BE2C (cell line): Measurements from ENCODE around the gene GFI1.

ENCODE experiments used
- DNase-seq: peaks from one replicate; pipeline ENCODE4 v3.0.0-alpha.2; 2020
- H3K27me3 ChIP-seq: fragments of 250-450 bp; sonication (Bioruptor Pico); 2 replicates; pipeline ENCODE4 v1.5.1; 2020; ENCODE audit warnings: mild to moderate bottlenecking
- H3K36me3 ChIP-seq: fragments of 250-450 bp; sonication (Bioruptor Pico); 2 replicates; pipeline ENCODE4 v1.5.1; 2020; ENCODE audit warnings: mild to moderate bottlenecking
- H3K4me1 ChIP-seq: fragments of 250-450 bp; sonication (Bioruptor Pico); 2 replicates; pipeline ENCODE4 v1.5.1; 2020
- H3K4me3 ChIP-seq: 2 replicates; pipeline ENCODE4 v1.5.1; 2011; ENCODE audit warnings: low read depth, low read length
- H3K9me3 ChIP-seq: fragments of 250-450 bp; sonication (Bioruptor Pico); 2 replicates; pipeline ENCODE4 v1.5.1; 2020
- TF ChIP-seq, protein P1 (sequence below): IDR thresholded peaks from 2 replicates; pipeline ENCODE4 v1.5.1; 2012; ENCODE audit warnings: mild to moderate bottlenecking, low read depth, low read length

The GFI1 gene

DNA sequence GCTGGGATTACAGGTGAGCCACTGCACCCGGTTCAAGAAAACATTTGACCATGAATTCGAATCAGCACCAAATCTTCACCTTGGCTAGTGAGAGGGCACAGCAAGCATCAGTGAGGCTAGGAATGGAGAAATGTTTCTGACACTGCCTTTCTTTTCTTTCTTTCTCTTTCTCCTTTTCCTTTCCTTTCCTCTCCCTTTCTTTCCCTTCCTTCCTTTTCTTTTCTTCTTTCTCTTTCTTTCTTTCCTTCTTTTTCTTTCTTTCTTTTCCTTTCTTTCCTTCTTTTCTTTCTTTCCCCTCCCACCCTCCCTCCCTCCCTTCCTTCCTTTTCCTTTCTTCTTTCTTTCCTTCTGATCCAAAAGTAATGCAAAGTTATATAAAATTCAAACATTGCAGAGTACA lies 40.9 kb downstream of the GFI1 start:
- TF ChIP-seq, protein P1, sequence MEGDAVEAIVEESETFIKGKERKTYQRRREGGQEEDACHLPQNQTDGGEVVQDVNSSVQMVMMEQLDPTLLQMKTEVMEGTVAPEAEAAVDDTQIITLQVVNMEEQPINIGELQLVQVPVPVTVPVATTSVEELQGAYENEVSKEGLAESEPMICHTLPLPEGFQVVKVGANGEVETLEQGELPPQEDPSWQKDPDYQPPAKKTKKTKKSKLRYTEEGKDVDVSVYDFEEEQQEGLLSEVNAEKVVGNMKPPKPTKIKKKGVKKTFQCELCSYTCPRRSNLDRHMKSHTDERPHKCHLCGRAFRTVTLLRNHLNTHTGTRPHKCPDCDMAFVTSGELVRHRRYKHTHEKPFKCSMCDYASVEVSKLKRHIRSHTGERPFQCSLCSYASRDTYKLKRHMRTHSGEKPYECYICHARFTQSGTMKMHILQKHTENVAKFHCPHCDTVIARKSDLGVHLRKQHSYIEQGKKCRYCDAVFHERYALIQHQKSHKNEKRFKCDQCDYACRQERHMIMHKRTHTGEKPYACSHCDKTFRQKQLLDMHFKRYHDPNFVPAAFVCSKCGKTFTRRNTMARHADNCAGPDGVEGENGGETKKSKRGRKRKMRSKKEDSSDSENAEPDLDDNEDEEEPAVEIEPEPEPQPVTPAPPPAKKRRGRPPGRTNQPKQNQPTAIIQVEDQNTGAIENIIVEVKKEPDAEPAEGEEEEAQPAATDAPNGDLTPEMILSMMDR, result no peak
- Histone ChIP-seq H3K4me3 (no peak overlapping the region), H3K9me3 (no peaks in the 10 kb centered on the region), H3K36me3 (no peaks in the 10 kb centered on the region), H3K4me1 (no peaks in the 10 kb centered on the region), H3K27me3 (no peaks in the 10 kb centered on the region)
- DNase-seq, result no peak

DNA sequence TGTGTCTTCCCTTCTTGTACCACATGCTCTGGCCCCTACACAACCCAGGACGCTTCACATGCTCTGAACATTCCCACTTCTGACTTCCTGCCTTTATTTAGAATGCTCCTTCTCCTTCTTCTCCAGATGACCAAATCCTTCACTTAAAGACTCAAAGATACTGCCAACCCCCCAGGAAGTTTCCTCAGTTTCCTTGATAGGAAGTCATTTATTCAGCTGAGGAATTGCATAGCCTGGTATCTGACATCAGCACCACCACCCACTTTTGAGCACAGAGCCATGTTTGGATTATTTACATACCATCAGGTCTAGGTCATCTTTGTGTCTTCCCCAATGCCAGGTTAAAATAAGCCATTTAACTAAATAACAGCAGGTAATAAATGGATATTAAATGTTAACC lies 42.4 kb downstream of the GFI1 start:
- TF ChIP-seq, protein P1, result no peak
- no peaks in the 10 kb centered on the region for H3K36me3 ChIP-seq
- no peaks in the 10 kb centered on the region for H3K9me3 ChIP-seq
- no peak for DNase-seq
- H3K4me1 ChIP-seq, result no peaks in the 10 kb centered on the region
- no peaks in the 10 kb centered on the region for H3K27me3 ChIP-seq
- no peak overlapping the region for H3K4me3 ChIP-seq

DNA sequence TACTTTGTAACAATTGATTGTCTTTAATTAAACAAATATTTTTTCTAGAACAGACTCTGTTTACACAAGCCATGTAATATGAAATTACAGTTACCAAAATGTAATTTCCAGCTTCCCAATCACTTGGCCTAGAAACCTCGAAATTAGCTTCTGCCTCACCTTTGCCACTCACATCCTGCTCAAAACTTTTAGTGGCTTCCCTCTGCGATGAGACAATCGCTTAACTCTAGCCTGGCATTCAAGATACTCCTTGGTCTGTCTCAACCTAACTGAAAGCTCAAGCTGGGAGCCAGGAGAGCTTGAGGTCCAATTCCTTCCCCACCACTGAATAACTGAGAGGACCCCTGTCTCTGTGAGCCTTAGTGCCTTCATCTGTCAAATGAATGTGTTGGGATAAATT lies 42.8 kb downstream of the GFI1 start:
- Histone ChIP-seq H3K36me3 (no peaks in the 10 kb centered on the region), H3K27me3 (no peaks in the 10 kb centered on the region), H3K9me3 (no peaks in the 10 kb centered on the region), H3K4me1 (no peaks in the 10 kb centered on the region), H3K4me3 (no peak overlapping the region)
- TF ChIP-seq, protein P1, result no peak
- DNase-seq, result no peak

DNA sequence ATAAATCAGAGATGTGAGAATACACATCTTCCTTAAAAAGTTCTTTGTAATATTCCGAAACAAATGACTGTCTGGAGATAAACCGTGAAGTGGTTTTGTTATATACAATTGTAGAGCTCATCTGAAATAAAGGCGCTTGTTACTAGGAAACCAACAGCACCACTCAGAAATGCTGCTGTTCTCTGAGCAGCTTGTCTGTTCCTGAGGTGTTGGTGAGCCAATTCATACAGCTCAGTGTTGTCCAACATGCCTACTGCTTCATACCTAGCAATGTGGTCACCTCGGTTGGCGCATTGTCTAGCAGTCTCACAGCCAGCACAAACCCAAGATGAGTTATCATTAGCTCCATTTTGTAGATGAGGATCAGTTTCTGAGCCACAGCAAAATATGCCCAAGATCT lies 44.4 kb downstream of the GFI1 start:
- H3K4me3 ChIP-seq, result peak overlapping the region; percentile 38
- H3K27me3 ChIP-seq, result no peaks in the 10 kb centered on the region
- no peaks in the 10 kb centered on the region for H3K4me1 ChIP-seq
- H3K9me3 ChIP-seq, result no peaks in the 10 kb centered on the region
- DNase-seq, result no peak
- H3K36me3 ChIP-seq, result no peaks in the 10 kb centered on the region
- TF ChIP-seq, protein P1, result no peak

DNA sequence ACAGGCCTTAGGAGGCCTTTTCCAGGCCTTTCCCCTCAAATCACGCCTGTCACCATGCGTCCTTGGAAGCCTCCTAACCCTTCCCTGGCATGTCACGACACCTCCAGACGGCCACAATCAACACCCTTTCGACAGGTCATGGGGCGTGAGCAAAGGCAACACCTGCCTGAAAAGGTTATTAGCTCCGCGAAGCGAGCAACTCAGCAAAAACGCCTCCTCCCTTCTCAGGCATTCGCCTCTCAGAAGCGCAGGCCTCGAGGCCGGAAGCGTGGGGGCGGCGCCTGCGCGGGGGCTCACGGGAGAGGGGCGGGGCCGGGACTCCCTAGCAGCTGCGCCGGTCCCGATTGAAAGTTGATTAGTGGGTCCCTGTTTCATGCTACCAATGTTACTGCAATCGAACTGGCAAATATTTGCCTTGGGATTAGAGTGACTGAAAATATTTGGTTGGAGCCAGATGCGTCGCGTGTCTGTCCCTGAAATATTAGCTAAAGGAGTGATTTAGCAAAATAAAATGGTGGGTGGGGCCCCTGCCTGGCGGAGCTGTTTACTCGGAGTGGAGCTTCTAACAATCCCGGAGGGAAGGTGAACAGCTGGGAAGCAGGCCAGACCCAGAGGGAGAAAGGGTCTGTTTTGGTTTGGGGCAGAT lies 44.9 kb downstream of the GFI1 start:
- DNase-seq, result peak; percentile 31
- H3K36me3 ChIP-seq, result no peaks in the 10 kb centered on the region

DNA sequence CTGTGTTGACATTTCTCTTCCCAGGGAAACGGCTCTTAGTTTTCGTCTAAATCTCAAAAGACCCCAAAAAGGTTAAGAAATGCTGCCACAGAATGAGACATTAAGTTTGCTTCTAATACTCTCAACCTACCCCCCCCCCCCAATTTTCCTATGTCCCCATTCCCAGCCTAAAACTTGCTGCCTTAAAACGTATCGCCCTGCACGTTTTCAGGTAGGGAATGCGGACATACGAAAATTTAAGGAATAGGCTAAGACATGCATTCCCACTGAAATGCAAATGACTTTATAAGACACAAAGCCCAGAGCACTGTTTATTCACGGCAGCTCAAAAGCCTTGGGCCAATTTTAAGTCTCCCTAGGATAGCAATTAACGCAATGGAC lies 45.4 kb downstream of the GFI1 start:
- H3K4me3 ChIP-seq, result no peak overlapping the region
- no peaks in the 10 kb centered on the region for H3K27me3 ChIP-seq
- H3K36me3 ChIP-seq, result no peaks in the 10 kb centered on the region
- no peaks in the 10 kb centered on the region for H3K9me3 ChIP-seq
- TF ChIP-seq, protein P1, result no peak
- no peak for DNase-seq
- H3K4me1 ChIP-seq, result no peaks in the 10 kb centered on the region

More for the DNA sequence above, 44.9 kb downstream of the GFI1 start:
- no peaks in the 10 kb centered on the region for H3K9me3 ChIP-seq
- peak overlapping the region; percentile 38 for H3K4me3 ChIP-seq
- H3K27me3 ChIP-seq, result no peaks in the 10 kb centered on the region
- no peaks in the 10 kb centered on the region for H3K4me1 ChIP-seq
- TF ChIP-seq, protein P1, result no peak
